CD1c-positive myeloid dendritic cell (primary cell): Measurements from ENCODE around the gene EXOC3L4.

ENCODE experiments used
- DNase-seq: peaks from one replicate; pipeline ENCODE4 v3.0.0-alpha.2; 2016; ENCODE audit errors: extremely low spot score

The EXOC3L4 gene

GRCh38 chr14:103091041-103091882 is 3.3 kb upstream of the EXOC3L4 start:
- DNase-seq = peak; percentile 82

- no peak for DNase-seq
Measured at GRCh38 chr14:103091883-103092222, 2.7 kb upstream of the EXOC3L4 start.

GRCh38 chr14:103093856-103094405 is 594 bp upstream of the EXOC3L4 start:
- no peak for DNase-seq

GRCh38 chr14:103095210-103095778 is 769 bp downstream of the EXOC3L4 start:
- DNase-seq = no peak

GRCh38 chr14:103096387-103096786 is 1.9 kb downstream of the EXOC3L4 start:
- DNase-seq = no peak

GRCh38 chr14:103097244-103097993 is 2.9 kb downstream of the EXOC3L4 start:
- DNase-seq = no peak

GRCh38 chr14:103097994-103098957 is 3.8 kb downstream of the EXOC3L4 start:
- DNase-seq = no peak

- no peak for DNase-seq
Measured at GRCh38 chr14:103099081-103099732, 4.7 kb downstream of the EXOC3L4 start.

- DNase-seq = no peak
Measured at GRCh38 chr14:103099733-103100280, 5.3 kb downstream of the EXOC3L4 start.

GRCh38 chr14:103100281-103101121 is 6.0 kb downstream of the EXOC3L4 start:
- no peak for DNase-seq

- no peak for DNase-seq
Measured at GRCh38 chr14:103101257-103101962, 6.9 kb downstream of the EXOC3L4 start.

- DNase-seq = no peak
Measured at GRCh38 chr14:103101963-103102688, 7.6 kb downstream of the EXOC3L4 start.

GRCh38 chr14:103102689-103103260 is 8.2 kb downstream of the EXOC3L4 start:
- DNase-seq = no peak

GRCh38 chr14:103103461-103104388 is 9.2 kb downstream of the EXOC3L4 start:
- peak; percentile 56 for DNase-seq

- DNase-seq = no peak
Measured at GRCh38 chr14:103104389-103104653, 9.8 kb downstream of the EXOC3L4 start.

- DNase-seq = peak; percentile 69
Measured at GRCh38 chr14:103104654-103105452, 10.3 kb downstream of the EXOC3L4 start.
